SK-N-SH treated with all-trans-retinoic acid at 6 μM for 48 hours (cell line): ENCODE measurements around the gene CLEC4F.

ENCODE experiments used
- ISL1 ChIP-seq: fragments of 250-450 bp; sonication (Bioruptor Pico); IDR thresholded peaks from 2 replicates; pipeline ENCODE4 v2.1.2; 2022; ENCODE audit warnings: mild to moderate bottlenecking, moderate library complexity
- TF ChIP-seq, protein P1 (sequence below): fragments of 250-450 bp; sonication (Bioruptor Pico); IDR thresholded peaks from 2 replicates; pipeline ENCODE4 v1.5.0; 2020; ENCODE audit warnings: mild to moderate bottlenecking, moderate library complexity

DNA sequence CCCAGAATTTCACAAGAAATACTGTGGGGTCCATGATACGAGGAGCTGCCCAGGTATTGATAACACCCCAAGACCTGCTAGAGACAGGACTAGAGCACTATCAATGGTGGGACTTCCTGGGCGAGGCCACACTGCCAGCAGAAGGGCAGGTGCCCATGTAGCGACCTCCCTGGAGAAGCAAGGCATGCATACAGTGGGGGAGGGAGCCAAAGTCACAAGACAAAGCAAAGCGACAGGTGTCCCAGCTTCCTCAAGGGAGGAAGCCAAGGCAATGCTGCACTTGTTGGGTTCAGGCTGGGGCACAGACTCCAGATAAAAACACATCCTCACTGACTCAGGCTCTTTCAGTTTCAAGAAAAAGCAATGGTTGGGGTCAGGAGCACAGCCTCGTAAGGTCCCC, 7.7 kb upstream of the CLEC4F start:
- TF ChIP-seq ISL1 (CRISPR knock-in tag): no peak
- TF ChIP-seq, protein P1, sequence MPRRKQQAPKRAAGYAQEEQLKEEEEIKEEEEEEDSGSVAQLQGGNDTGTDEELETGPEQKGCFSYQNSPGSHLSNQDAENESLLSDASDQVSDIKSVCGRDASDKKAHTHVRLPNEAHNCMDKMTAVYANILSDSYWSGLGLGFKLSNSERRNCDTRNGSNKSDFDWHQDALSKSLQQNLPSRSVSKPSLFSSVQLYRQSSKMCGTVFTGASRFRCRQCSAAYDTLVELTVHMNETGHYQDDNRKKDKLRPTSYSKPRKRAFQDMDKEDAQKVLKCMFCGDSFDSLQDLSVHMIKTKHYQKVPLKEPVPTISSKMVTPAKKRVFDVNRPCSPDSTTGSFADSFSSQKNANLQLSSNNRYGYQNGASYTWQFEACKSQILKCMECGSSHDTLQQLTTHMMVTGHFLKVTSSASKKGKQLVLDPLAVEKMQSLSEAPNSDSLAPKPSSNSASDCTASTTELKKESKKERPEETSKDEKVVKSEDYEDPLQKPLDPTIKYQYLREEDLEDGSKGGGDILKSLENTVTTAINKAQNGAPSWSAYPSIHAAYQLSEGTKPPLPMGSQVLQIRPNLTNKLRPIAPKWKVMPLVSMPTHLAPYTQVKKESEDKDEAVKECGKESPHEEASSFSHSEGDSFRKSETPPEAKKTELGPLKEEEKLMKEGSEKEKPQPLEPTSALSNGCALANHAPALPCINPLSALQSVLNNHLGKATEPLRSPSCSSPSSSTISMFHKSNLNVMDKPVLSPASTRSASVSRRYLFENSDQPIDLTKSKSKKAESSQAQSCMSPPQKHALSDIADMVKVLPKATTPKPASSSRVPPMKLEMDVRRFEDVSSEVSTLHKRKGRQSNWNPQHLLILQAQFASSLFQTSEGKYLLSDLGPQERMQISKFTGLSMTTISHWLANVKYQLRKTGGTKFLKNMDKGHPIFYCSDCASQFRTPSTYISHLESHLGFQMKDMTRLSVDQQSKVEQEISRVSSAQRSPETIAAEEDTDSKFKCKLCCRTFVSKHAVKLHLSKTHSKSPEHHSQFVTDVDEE (CRISPR knock-in tag): no peak
